Measurements from ENCODE around the gene PNPLA6. TPM values are rescaled to one million over a fixed set of nuclear protein-coding genes. Genes with fewer than 3 reads are reported as not detected.

PNPLA6 gene
- total RNA-seq, 1 experiment from 2014 or later, result 75.8 TPM

- CTCF ChIA-PET, result interaction anchor here (0.6 to 1.0 kb wide), 4 partner anchors 10 to 43 kb away, joined by 3 read pairs; partner anchors contain the start of gene PNPLA6
- Mint-ChIP-seq H3K4me3 (ENCODE audit: unreplicated experiment) (no peak overlapping the region), H3K4me1 (ENCODE audit: insufficient read depth, unreplicated experiment) (peaks cover 9% of the 10 kb centered on the region), H3K27ac (ENCODE audit: low read depth, unreplicated experiment) (peak overlapping the region; percentile 46), H3K27me3 (ENCODE audit: insufficient read depth, unreplicated experiment) (no peaks in the 10 kb centered on the region), H3K36me3 (ENCODE audit: insufficient read depth, unreplicated experiment) (peaks cover 13% of the 10 kb centered on the region), H3K9me3 (ENCODE audit: unreplicated experiment) (no peaks in the 10 kb centered on the region)
- no peak for DNase-seq (ENCODE audit: unreplicated experiment)
- intact Hi-C loops (cut with micrococcal nuclease), result no loop called here
- TF ChIP-seq CTCF (IDR thresholded peaks at IDR 0.05; ENCODE audit: unreplicated experiment), result no peak
- BruUV-seq (replicated peaks), result no TSS peak
- POLR2A ChIA-PET, result interaction anchor here (0.6 kb wide), 1 partner anchor 171 kb away, joined by 3 read pairs; no protein-coding TSS in a partner anchor
These were observed 10.4 kb upstream of the PNPLA6 start for GRCh38 chr19:7524992-7525739.

- Mint-ChIP-seq H3K4me1 (ENCODE audit: insufficient read depth, unreplicated experiment) (peaks cover 9% of the 10 kb centered on the region), H3K27ac (ENCODE audit: low read depth, unreplicated experiment) (peak overlapping the region; percentile 46), H3K4me3 (ENCODE audit: unreplicated experiment) (no peak overlapping the region), H3K9me3 (ENCODE audit: unreplicated experiment) (no peaks in the 10 kb centered on the region), H3K36me3 (ENCODE audit: insufficient read depth, unreplicated experiment) (peaks cover 13% of the 10 kb centered on the region), H3K27me3 (ENCODE audit: insufficient read depth, unreplicated experiment) (no peaks in the 10 kb centered on the region)
- CTCF ChIA-PET, result interaction anchor here (0.6 to 0.9 kb wide), 2 partner anchors 41 to 42 kb away, joined by 3 read pairs; no protein-coding TSS in a partner anchor
- POLR2A ChIA-PET, result interaction anchor here (1.3 kb wide), 1 partner anchor 9 kb away, joined by 4 read pairs; no protein-coding TSS in a partner anchor
- intact Hi-C loops (cut with micrococcal nuclease), result no loop called here
- DNase-seq (ENCODE audit: unreplicated experiment), result no peak
- no peak for TF ChIP-seq CTCF (IDR thresholded peaks at IDR 0.05; ENCODE audit: unreplicated experiment)
- no TSS peak for BruUV-seq (replicated peaks)
These were observed 9.2 kb upstream of the PNPLA6 start for GRCh38 chr19:7526059-7526929.

- Mint-ChIP-seq H3K27me3 (ENCODE audit: insufficient read depth, unreplicated experiment) (no peaks in the 10 kb centered on the region), H3K4me3 (ENCODE audit: unreplicated experiment) (no peak overlapping the region), H3K27ac (ENCODE audit: low read depth, unreplicated experiment) (no peak overlapping the region), H3K36me3 (ENCODE audit: insufficient read depth, unreplicated experiment) (peaks cover 2% of the 10 kb centered on the region), H3K9me3 (ENCODE audit: unreplicated experiment) (no peaks in the 10 kb centered on the region), H3K4me1 (ENCODE audit: insufficient read depth, unreplicated experiment) (no peaks in the 10 kb centered on the region)
- TF ChIP-seq CTCF (IDR thresholded peaks at IDR 0.05; ENCODE audit: unreplicated experiment), result no peak
- ChIA-PET CTCF (no interaction called here), POLR2A (no interaction called here)
- DNase-seq (ENCODE audit: unreplicated experiment), result no peak
- intact Hi-C loops (cut with micrococcal nuclease), result no loop called here
- no TSS peak for BruUV-seq (replicated peaks)
These were observed 7.9 kb upstream of the PNPLA6 start for GRCh38 chr19:7527516-7528191.

- POLR2A ChIA-PET, result no interaction called here
- no peak for TF ChIP-seq CTCF (IDR thresholded peaks at IDR 0.05; ENCODE audit: unreplicated experiment)
- BruUV-seq (replicated peaks), result no TSS peak
These were observed 7.4 kb upstream of the PNPLA6 start for GRCh38 chr19:7528192-7528519.

More at GRCh38 chr19:7528192-7528519, 7.4 kb upstream of the PNPLA6 start:
- no peak overlapping the region for H3K4me3 Mint-ChIP-seq (ENCODE audit: unreplicated experiment)
- H3K27me3 Mint-ChIP-seq (ENCODE audit: insufficient read depth, unreplicated experiment), result no peaks in the 10 kb centered on the region
- no peaks in the 10 kb centered on the region for H3K4me1 Mint-ChIP-seq (ENCODE audit: insufficient read depth, unreplicated experiment)
- H3K9me3 Mint-ChIP-seq (ENCODE audit: unreplicated experiment), result no peaks in the 10 kb centered on the region
- no peaks in the 10 kb centered on the region for H3K36me3 Mint-ChIP-seq (ENCODE audit: insufficient read depth, unreplicated experiment)
- CTCF ChIA-PET, result no interaction called here
- intact Hi-C loops (cut with micrococcal nuclease), result no loop called here
- no peak for DNase-seq (ENCODE audit: unreplicated experiment)
- H3K27ac Mint-ChIP-seq (ENCODE audit: low read depth, unreplicated experiment), result no peak overlapping the region

All from MCF 10A (cell line).